Ramos (cell line): Measurements from ENCODE around the gene FAHD1.

Experiments used
- in situ Hi-C: fragments of 300-500 bp; cut with MboI; formaldehyde crosslinking; loops from one replicate; pipeline ENCODE4 v1.14.3; 2022; ENCODE audit warnings: low sequenced_read_pairs; ENCODE audit not compliant: unreplicated experiment

The FAHD1 gene

GRCh38 chr16:1816396-1817275 is 10.4 kb upstream of the FAHD1 start:
- in situ Hi-C loops: no loop called here

- in situ Hi-C loops: no loop called here
Observed at GRCh38 chr16:1817276-1817589, 9.8 kb upstream of the FAHD1 start.

- in situ Hi-C loops: no loop called here
Observed at GRCh38 chr16:1817716-1818115, 9.3 kb upstream of the FAHD1 start.

- in situ Hi-C loops: no loop called here
Observed at GRCh38 chr16:1818204-1818872, 8.7 kb upstream of the FAHD1 start.

- in situ Hi-C loops: no loop called here
Observed at GRCh38 chr16:1818873-1819525, 8.0 kb upstream of the FAHD1 start.

- in situ Hi-C loops: no loop called here
Observed at GRCh38 chr16:1819611-1820010, 7.4 kb upstream of the FAHD1 start.

GRCh38 chr16:1820096-1820945 is 6.7 kb upstream of the FAHD1 start:
- in situ Hi-C loops: no loop called here

GRCh38 chr16:1820946-1821290 is 6.1 kb upstream of the FAHD1 start:
- in situ Hi-C loops: no loop called here

GRCh38 chr16:1821861-1822611 is 5.0 kb upstream of the FAHD1 start:
- in situ Hi-C loops: no loop called here

- in situ Hi-C loops: no loop called here
Observed at GRCh38 chr16:1822801-1823200, 4.2 kb upstream of the FAHD1 start.

- in situ Hi-C loops: no loop called here
Observed at GRCh38 chr16:1823821-1824220, 3.2 kb upstream of the FAHD1 start.

- in situ Hi-C loops: no loop called here
Observed at GRCh38 chr16:1825381-1825863, 1.6 kb upstream of the FAHD1 start.

- in situ Hi-C loops: no loop called here
Observed at GRCh38 chr16:1825864-1826690, 929 bp upstream of the FAHD1 start.

- in situ Hi-C loops: no loop called here
Observed at GRCh38 chr16:1828645-1829410, 1.8 kb downstream of the FAHD1 start.

- in situ Hi-C loops: no loop called here
Observed at GRCh38 chr16:1830213-1830612, 3.2 kb downstream of the FAHD1 start.

GRCh38 chr16:1831186-1832075 is 4.4 kb downstream of the FAHD1 start:
- in situ Hi-C loops: no loop called here

- in situ Hi-C loops: no loop called here
Observed at GRCh38 chr16:1832838-1833454, 5.9 kb downstream of the FAHD1 start.
